Skeletal muscle cell (primary cell): ENCODE results near the gene MIXL1.
A peak's percentile ranks its signal among the peaks of the same experiment; 100 is the strongest.
"Not testable (repeated sequence)": the region's sequence is repeated elsewhere in the genome, so short reads cannot be mapped to it uniquely, and the experiment has no call there.

Source experiments
- DNase-seq: peaks from one replicate; pipeline ENCODE4 v3.0.0-alpha.2; 2010; ENCODE audit warnings: low read depth
- H3K4me3 ChIP-seq: 2 replicates; pipeline ENCODE4 v1.5.1; 2011; ENCODE audit warnings: low read depth, mild to moderate bottlenecking, control low read depth, low read length, moderate library complexity

Gene MIXL1

DNA sequence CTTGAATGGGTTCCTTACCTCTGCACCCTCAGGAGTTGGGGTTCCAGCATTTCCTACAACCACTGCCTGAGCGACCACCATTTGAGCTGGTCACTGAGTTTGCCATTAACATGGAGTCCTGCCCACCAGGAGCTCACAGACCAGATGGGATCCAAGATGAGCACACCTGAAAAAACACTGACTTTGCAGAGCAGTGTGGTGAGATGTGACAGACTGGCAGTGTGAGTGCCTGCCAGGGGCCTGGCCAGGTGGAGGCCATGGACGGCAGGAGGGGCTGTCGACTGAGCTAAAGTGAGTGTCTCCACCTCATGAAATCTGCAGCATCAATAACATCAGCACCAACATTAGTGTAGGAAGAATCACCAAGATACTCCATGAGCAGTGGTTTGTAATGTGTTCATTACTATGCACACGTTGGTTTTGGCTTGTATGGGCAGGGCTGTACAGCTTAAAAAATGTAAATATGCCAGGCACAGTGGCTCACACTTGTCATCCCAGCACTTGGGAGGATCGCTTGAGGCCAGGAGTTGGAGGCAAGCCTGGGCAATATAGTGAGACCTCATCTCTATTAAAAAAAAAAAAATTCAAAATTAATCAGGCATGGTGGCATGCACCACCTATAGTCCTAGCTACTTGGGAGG lies 12.2 kb upstream of the MIXL1 start:
- no peak overlapping the region for H3K4me3 ChIP-seq
- no peak for DNase-seq

DNA sequence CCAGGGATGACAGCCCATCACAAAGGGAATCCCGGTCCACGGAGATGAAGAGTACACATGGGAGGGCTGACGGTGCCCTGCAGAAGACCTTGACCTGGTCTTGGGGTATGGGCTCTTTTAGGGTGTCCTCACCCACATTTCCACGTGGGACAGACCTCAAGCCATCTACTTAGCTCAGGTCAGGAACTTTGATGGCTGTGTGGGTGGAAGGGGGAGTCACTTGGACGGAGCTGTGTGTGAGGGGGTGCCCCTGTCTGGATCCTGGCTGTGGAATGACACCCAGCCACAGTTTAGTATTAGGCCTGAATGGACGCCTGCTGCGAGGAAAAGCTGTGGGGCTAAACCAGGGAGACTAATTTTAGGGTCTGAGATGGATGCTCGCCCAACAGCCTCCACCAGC lies 10.9 kb upstream of the MIXL1 start:
- no peak for DNase-seq

GRCh38 chr1:226215239-226215638 lies 8.2 kb upstream of the MIXL1 start:
- DNase-seq = no peak
- H3K4me3 ChIP-seq = no peak overlapping the region

More for the DNA sequence above, 10.9 kb upstream of the MIXL1 start:
- H3K4me3 ChIP-seq = no peak overlapping the region

DNA sequence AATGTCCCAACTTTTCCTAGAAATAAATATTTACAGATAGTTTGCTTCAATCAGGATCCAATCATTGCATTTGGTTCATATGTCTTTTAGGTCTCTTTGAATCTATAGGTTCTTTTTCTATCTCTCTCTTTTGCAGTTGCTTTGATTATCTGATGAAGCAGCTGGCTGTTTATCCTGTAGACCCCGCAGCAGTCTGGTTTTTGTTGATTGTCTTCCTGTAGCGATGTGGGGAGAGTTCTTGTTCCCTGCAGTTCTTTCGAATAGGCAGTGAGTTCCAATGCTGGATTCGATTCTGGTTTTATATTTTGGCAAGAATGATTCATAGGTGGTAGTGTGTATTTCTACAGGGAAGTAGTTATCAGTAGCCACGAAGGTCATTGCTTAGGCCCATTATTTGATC lies 7.4 kb upstream of the MIXL1 start:
- no peak overlapping the region for H3K4me3 ChIP-seq
- DNase-seq = no peak

GRCh38 chr1:226217273-226217672 lies 6.2 kb upstream of the MIXL1 start:
- peak; percentile 20 for DNase-seq
- H3K4me3 ChIP-seq = no peak overlapping the region

- no peak for DNase-seq
Observed at GRCh38 chr1:226220473-226221189, 2.8 kb upstream of the MIXL1 start.

GRCh38 chr1:226222686-226223085 lies 778 bp upstream of the MIXL1 start:
- DNase-seq = no peak
- H3K4me3 ChIP-seq = no peak overlapping the region

More at GRCh38 chr1:226220473-226221189, 2.8 kb upstream of the MIXL1 start:
- H3K4me3 ChIP-seq = no peak overlapping the region

GRCh38 chr1:226223786-226224244 lies 351 bp downstream of the MIXL1 start:
- no peak for DNase-seq
- H3K4me3 ChIP-seq = peak overlapping the region; percentile 49

DNA sequence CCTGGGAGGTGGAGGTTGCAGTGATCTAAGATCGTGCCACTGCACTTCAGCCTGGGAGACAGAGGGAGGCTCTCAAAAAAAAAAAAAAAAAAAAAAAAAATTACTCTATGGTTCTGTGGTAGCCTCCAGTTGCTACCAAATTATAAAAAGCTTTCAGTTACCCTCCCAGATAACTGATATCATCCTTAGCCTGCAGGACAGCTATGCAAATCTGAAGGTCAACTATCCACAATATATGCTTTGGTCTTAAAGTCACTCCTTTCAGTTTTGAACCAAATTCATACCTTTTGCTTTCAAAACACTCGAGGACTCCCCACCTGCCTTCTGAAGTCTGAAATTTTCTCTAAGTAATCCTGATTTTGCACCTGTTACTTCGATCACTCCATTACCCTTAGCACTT lies 3.1 kb downstream of the MIXL1 start:
- H3K4me3 ChIP-seq = no peak overlapping the region
- no peak for DNase-seq

DNA sequence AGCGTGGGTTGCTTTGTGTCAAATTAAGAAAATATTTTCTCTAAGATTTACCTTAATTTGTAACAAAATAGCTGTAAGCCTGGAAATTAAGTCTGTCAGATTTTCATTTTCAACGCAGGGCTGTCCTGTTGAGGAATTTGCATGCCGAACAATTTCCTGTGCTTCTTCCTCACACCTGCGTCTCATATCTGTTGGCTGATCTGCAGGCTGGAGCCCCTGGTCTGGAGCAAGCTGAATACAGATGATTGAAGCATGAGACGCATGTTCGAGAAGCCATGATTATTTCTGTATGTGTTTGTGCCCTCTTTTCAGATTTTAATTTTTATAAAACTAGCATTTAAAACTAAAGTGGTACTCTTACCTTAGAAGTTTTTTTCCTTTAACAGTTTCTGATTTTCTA lies 9.8 kb downstream of the MIXL1 start:
- DNase-seq = no peak
- H3K4me3 ChIP-seq = no peak overlapping the region

DNA sequence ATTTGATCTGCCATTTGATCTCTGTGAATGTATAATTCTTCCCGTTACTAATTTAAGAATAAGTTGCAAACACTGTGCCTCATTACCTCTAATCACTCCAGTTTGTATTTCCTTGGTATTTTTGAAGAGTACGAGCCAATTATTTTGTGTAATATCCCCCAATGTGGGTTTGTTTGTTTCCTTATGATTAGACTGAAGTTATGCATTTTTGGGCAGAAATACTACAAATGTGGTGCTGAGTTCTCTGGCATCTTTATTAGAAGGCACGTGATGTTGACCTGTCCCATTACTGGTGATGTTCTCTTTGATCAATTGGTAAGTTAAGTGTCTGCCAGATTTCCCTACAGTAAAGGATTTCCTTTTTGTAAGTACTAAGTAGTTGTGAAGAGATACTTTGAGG lies 10.3 kb downstream of the MIXL1 start:
- H3K4me3 ChIP-seq = no peak overlapping the region
- no peak for DNase-seq

- no peak overlapping the region for H3K4me3 ChIP-seq
- DNase-seq = no peak
Observed at GRCh38 chr1:226236826-226237225, 13.4 kb downstream of the MIXL1 start.

DNA sequence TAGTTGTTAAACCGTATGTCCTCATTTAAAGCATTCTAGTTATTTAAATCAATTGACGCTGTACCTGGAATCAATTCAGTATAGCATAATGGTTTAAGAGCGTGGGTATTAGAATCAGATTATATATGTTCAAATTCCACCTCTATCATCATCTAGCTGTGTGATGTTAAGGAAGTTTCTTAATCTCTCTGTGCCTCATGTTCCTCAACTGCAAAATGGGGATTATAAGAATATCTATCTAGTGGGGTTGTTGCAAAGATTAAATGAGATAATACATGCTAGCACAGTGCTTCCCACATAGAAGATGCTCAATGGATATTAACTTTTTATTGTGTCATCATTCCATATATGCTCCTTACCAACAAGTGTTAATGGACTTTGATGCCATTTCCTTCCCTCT lies 16.0 kb downstream of the MIXL1 start:
- DNase-seq = no peak
- H3K4me3 ChIP-seq = no peak overlapping the region

DNA sequence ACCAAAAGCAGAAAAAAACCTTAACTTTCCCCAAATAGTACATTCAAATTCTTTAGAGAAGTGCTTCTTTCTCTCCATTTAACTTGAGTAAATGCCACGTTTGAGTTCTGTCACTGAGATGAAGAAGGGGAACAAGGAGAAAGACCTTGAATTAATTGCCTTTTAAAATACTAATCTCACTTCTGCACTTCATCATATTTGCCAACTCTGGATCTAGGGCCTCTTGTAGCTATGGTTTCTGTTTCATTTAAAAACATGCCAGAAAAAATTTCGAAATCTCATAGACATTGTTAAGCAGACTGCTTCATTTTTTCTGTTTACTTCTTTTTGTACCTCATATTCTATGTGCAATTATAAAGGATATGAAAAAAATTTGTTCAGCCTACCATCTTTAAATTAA lies 24.6 kb downstream of the MIXL1 start:
- DNase-seq = no peak
- no peak overlapping the region for H3K4me3 ChIP-seq

- no peak overlapping the region for H3K4me3 ChIP-seq
- DNase-seq = no peak
Observed at GRCh38 chr1:226248796-226249195, 25.3 kb downstream of the MIXL1 start.

DNA sequence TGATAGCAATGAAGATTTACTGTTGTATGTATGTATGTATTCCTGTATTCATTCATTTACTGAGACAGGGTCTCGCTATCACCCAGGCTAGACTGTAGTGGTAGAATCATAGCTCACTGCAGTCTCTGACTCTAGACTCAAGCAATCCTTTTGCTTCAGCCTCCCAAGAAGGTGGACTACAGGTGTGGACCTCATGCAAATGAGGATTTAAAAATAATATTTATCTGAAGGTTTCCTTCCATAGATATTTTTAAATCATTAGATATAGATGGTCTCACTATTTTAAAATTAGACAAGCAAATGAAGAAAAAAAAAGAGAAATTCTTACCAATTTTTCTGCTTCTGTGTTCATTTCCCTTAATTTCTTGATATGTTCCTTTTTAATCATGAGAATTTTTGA lies 27.0 kb downstream of the MIXL1 start:
- no peak overlapping the region for H3K4me3 ChIP-seq
- no peak for DNase-seq

- DNase-seq, H3K4me3 ChIP-seq: not testable (repeated sequence)
Observed at GRCh38 chr1:226252841-226253240, 29.4 kb downstream of the MIXL1 start.

DNA sequence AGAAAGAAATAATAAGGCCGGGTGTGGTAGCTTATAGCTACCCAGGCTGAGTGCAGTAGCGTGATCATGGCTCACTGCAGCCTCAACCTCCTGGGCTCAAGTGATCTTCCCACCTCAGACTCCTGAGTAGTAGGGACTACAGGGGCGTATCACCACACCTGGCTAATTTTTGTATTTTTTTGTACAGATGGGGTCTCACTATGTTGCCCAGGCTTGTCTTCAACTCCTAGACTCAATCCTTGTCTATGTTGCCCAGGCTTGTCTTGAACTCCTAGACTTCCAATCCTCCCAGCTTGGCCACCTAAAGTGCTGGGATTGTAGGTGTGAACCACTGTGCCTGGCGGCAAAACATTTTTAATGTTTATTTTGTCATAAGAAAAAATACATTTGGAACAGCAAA lies 30.5 kb downstream of the MIXL1 start:
- no peak for DNase-seq
- no peak overlapping the region for H3K4me3 ChIP-seq

GRCh38 chr1:226255380-226255779 lies 31.9 kb downstream of the MIXL1 start:
- H3K4me3 ChIP-seq = no peak overlapping the region
- DNase-seq = no peak

- DNase-seq = no peak
- no peak overlapping the region for H3K4me3 ChIP-seq
Observed at GRCh38 chr1:226261818-226262217, 38.4 kb downstream of the MIXL1 start.

DNA sequence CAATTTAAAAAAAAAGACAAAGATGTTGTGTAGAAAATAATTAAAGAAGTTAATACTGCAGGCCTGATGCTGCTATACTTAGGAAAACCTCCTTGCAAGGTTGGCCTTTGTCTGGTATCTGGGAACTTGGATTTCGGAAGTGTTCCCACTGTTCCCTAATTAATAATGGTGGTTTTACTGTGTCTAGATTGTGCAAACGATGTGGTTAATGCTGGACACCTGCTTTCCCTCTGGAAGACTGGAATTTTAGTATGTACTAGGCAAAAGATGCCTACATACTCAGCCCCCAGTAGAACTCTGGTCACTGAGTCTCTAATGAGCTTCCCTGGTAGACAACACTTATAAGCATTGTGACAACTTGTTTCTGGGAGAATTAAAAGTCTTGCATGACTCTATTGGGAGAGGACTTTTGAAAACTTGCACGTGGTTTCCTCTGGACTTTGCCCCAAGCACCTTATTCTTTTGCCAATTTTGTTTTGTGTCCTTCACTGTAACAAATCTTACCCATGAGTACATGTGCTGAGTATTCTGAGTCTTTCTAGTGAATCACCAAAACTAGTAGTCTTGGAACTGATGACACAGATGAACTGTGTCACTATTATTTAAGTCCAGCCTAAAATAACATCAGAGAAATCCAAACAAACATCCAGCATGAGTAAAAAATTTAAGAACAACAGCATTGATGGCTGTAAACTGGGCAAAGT lies 45.1 kb downstream of the MIXL1 start:
- H3K4me3 ChIP-seq = no peak overlapping the region
- DNase-seq = peak; percentile 16
